Right lung (tissue), 5 donors: ENCODE results near the gene PGR. TPM values are rescaled to one million over a fixed set of nuclear protein-coding genes. Genes with fewer than 3 reads are reported as not detected.
A peak's percentile ranks its signal among the peaks of the same experiment; 100 is the strongest.

Source experiments
- DNase-seq, 2 donors: peaks; one replicate each; pipeline ENCODE4 v3.0.0-alpha.2; 2013
- polyA plus RNA-seq, 5 donors: library from polyadenylated mRNA; unstranded; fragments of 120-200 nt; gene quantifications; one replicate each; pipeline versions ENCODE4 v1.2.1 to v1.2.3, GENCODE V29; 2013; ENCODE audit warnings: inconsistent platforms in 1 of 5, low replicate concordance in 1 of 5; ENCODE audit not compliant: insufficient read length in 5 of 5, insufficient read depth in 1 of 5

PGR gene
- polyA plus RNA-seq, 5 donors, result 3.4 to 6.0 (median 4.7) TPM

DNA sequence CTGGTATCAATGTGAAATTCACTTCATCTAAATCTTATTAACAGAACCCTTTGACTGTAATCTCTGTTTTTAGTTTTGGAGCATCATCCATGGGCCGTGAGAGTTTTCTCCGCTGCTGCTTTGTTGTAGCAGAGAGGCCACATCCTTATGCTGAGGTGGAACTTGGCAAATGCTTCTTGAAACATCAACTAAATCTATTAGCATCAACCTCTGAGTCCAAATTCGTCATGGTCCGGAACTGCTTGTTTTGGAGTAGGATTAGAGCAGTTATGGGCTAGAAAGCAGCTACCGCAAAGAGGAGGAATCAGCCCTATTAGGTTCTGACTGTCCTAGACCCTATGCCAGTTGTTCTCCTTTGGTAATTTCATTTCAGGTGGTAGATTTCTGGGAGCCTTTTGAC, 117.7 kb downstream of the PGR start:
- DNase-seq, result no peak

GRCh38 chr11:101010899-101011298, 118.7 kb downstream of the PGR start:
- DNase-seq, result no peak

- no peak for DNase-seq
Measured at GRCh38 chr11:101009690-101010055, 119.9 kb downstream of the PGR start.

DNA sequence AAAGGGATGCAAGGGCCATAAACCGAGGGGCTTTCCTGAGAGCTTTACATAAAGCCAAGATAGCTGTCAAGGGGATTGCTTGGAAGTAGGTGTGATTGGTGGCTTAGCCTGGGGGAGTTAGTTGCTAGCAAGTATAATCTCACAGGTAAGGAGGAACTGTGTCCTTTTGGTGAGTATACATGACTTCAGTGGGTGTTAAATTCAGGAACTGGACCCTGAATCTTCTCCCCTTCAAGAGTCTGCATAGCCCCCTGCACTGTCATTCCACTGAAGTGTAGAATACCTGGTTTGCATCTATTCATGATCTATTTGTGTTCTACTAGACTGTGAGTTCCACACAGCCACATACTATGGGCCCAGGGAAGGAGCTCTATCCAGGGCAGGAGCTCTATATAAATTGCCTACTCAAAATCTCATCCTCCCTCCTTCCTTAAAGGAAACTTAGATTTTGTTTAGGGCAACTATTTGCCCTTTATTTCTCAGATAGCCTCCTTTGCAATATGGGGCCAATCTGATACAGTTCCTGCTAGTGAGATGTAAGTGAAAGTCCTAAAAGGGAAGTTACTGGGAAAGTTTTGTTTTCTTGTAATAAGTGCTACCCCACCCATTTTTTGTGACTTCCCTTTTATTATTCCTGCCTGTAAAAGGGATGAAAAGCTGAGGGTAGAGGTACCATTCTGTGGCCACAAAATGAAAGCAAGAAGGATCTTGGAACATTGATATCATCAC, 120.5 kb downstream of the PGR start:
- no peak for DNase-seq

DNA sequence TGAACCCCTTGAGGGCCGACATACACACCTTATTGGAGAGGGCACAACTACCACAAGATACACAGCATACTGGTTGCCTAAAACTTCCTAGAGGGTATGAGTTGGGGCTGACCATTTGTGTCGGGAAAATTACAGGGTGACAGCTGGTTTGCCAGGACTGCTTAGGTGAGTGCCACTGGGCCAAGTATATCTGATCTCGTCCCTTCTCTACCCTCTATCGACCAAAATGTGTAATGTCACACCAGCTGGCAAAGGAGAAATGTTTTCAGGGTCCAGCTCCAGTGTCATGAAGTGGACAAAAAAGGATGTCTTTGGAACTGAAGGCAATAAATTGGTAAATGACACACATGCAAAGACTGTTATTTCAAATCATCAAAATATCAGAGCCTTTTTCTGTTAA, 126.1 kb downstream of the PGR start:
- no peak for DNase-seq

DNA sequence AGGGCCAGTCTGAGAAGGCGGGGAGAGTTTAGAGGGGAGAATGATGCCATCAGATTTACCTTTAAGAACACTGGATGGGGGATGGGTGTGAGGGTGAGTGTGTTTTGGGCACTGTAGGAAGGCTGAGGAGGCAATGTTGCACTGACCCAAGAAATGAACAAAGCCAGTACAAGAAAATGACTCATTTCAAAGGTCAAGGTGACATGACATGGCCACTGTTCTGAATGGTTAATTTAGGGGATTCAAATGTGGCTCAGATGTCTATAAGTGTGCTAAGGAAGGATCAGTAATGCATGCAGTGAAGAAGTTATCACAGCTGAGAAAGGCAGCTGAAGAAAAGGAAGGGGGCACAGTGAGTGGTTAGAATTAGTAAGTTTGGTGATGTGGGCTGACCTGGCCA, 129.9 kb downstream of the PGR start:
- DNase-seq, result no peak

GRCh38 chr11:100994966-100995365, 134.6 kb downstream of the PGR start:
- no peak for DNase-seq

DNA sequence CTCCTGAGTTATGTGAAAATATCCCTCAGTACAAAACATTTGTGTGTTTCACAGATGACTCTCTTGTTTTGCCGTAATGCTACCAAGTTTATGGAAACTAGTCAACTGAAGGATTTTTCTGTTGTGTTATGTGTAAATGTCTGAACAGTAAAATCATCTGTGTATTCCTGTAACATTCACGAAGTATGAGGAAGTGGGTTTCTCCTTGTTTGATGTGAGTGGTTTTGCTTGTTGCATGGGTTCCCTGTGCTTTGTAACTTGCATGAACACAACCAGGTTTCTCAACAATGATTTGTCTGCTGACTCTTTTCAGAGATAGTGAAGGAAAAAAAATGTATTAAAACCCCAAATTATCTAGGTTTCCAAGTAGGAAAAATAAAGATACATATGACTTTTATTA, 138.1 kb downstream of the PGR start:
- DNase-seq, result no peak

DNA sequence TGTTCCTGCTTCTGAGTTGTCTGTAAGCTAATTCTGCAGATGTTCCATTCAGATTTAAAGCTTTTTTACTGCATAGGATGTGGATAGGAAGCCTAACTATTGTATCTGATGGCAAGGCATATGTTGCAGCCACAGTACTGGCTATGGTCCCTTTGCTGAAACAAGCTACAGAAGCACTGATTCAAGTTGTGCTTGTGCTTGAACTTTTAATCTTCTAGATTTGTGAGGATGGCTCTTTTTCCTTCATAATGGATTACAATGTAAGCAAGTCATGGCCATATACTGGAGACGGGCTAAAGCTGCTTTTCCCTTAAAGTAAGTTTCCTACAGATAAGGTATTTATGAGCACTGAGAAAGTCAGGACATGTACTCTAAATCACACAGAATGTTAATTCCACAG, 138.7 kb downstream of the PGR start:
- DNase-seq, result no peak

GRCh38 chr11:100984668-100985067, 144.9 kb downstream of the PGR start:
- no peak for DNase-seq

- DNase-seq, result no peak
Measured at GRCh38 chr11:100981196-100981824, 148.3 kb downstream of the PGR start.

DNA sequence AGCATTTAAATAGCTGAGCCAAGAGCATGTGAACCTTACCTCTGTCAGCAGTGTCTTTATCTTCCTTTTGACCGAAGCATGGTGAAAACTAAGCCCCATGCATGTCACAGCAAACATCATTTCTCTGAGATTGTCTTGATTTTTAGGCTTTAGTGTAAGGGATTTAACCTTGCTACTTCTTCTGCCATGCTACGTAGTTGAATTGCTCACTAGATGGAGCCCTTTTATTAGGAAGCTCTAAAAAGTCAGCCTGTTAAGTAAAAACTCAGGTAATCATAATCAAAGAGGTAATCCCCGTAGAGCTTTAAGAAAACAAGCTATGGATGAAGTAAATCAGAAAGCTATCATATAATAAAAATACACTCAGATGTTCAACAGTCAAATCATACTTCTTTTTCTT, 149.5 kb downstream of the PGR start:
- DNase-seq, result peak in 1 of 2 donors; percentile 15
